ENCODE measurements around the gene SYNPO.

The SYNPO gene

DNA sequence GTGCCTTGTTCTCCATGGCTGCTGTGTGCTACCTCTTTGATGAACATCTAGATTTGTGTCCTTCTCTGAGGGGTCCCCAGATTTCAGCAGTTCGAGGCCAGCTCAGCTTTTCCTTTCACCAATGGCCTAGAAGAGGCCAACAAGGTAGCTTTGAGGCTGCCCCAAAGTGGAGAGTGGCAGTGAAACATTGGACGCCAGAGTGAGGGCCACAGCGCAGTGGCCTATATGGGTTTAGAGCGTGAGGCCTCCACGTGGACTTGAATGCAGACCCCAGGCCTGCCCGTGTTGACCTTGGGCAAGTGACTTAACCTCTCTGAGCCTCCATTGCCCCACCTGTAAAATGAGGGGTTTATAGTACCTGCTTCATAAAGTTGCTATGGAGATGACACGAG is 32.4 kb downstream of the SYNPO start:
- H3K4me3 ChIP-seq (ENCODE audit: low read length), result peak overlapping the region; percentile 60
- no peak for TF ChIP-seq CTCF (conservative IDR thresholded peaks at IDR 0.05; ENCODE audit: low read depth, low read length)

DNA sequence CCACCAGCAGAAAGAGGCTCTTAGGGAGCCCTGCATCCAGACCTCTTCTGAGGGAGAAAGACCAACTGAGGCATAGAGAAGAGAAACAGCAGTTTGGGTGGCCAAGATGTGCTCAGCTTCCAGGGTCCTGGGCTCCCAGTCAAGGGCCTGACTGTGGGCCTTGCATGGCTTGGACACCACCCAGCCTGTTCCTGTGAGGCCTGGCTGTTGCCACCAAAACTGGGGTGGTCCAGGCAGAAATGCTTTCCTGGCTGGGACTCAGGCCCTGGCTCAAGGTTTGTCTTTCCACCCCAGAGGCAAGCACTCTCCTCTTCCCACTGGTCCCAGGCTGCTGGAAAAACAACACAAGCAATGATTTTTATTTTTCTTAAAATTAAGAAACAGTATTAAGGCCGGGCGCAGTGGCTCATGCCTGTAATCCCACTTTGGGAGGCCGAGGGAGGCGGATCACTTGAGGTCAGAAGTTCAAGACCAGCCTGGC is 33.9 kb downstream of the SYNPO start:
- DNase-seq (ENCODE audit: low read depth), result no peak
- no peak overlapping the region for H3K4me3 ChIP-seq (ENCODE audit: low read length)
- no peak for TF ChIP-seq CTCF (conservative IDR thresholded peaks at IDR 0.05; ENCODE audit: low read depth, low read length)

More for the DNA sequence above, 32.4 kb downstream of the SYNPO start:
- no peak for DNase-seq (ENCODE audit: low read depth)

DNA sequence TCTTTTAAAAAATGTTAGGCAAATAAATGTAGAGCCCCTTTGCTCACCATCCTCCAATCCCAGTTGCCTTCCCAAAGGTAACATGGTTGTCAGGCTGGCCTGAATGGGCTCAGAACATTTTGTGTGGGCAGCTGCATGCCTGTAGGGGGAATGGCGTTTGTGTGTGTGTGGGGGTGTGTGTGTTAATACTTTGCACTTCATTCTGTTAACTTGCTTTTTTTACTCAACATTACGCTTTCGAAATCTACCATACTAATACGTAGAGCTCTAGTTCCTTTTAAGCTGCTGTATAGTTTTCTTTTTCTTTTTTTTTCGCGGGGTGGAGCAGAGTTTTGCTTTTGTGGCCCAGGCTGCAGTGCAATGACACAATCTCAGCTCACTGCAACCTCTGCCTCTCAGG is 34.6 kb downstream of the SYNPO start:
- H3K4me3 ChIP-seq (ENCODE audit: low read length), result no peak overlapping the region
- DNase-seq (ENCODE audit: low read depth), result no peak
- TF ChIP-seq CTCF (conservative IDR thresholded peaks at IDR 0.05; ENCODE audit: low read depth, low read length), result no peak

DNA sequence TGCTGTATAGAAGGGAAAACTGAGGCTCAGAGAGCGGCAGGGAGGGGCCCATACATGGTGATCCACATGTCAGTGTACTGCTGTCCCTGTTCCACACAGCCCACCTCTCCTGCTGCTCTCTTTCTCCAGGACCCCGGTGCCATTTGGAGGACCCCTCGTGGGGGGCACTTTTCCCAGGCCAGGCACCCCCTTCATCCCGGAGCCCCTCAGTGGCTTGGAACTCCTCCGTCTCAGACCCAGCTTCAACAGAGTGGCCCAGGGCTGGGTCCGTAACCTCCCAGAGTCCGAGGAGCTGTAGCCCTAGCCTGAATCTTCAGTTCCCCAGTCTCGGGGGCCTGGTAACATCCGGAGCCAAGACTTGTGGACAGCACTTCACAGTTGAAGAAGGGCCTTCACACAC is 36.1 kb downstream of the SYNPO start:
- H3K4me3 ChIP-seq (ENCODE audit: low read length), result no peak overlapping the region
- TF ChIP-seq CTCF (conservative IDR thresholded peaks at IDR 0.05; ENCODE audit: low read depth, low read length), result no peak
- DNase-seq (ENCODE audit: low read depth), result no peak

GRCh38 chr5:150689120-150689519 is 48.7 kb downstream of the SYNPO start:
- no peak for DNase-seq (ENCODE audit: low read depth)
- no peak overlapping the region for H3K4me3 ChIP-seq (ENCODE audit: low read length)

DNA sequence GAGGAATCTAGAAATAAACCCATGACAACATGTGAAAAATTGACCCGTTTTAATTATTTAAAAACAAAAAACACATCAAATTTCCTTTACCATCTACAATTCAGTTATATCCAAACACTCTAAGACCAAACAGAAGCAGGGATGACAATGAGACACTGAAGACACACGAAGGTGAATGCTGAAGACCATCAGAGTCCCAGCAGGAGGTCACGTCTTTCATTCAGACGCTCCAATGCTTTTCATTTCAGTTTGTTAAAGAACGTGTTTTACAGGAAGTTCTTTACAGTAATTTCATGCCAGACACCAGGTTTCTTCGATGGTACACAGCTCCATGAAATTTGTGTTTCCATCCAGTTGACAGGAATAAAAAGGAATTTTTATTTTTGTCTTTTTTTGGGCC is 50.3 kb downstream of the SYNPO start:
- no peak for TF ChIP-seq CTCF (conservative IDR thresholded peaks at IDR 0.05; ENCODE audit: low read depth, low read length)

More at GRCh38 chr5:150689120-150689519, 48.7 kb downstream of the SYNPO start:
- TF ChIP-seq CTCF (conservative IDR thresholded peaks at IDR 0.05; ENCODE audit: low read depth, low read length), result no peak

GRCh38 chr5:150692276-150692675 is 51.8 kb downstream of the SYNPO start:
- no peak overlapping the region for H3K4me3 ChIP-seq (ENCODE audit: low read length)
- no peak for DNase-seq (ENCODE audit: low read depth)
- TF ChIP-seq CTCF (conservative IDR thresholded peaks at IDR 0.05; ENCODE audit: low read depth, low read length), result no peak

More for the DNA sequence above, 50.3 kb downstream of the SYNPO start:
- no peak overlapping the region for H3K4me3 ChIP-seq (ENCODE audit: low read length)
- DNase-seq (ENCODE audit: low read depth), result no peak

Measured in retinal pigment epithelial cell (primary cell).